HepG2 (cell line): ENCODE results near the gene ZNF211. TPM values are rescaled to one million over a fixed set of nuclear protein-coding genes. Genes with fewer than 3 reads are reported as not detected.

Experiments used
- AGO2 ChIP-seq: fragments of 200-400 bp; formaldehyde crosslinking; optimal IDR thresholded peaks from 2 replicates; pipeline ENCODE3; 2017; ENCODE audit warnings: mild to moderate bottlenecking, low read depth, low read length, moderate library complexity
- ARHGAP35 ChIP-seq: sonication (generic); formaldehyde crosslinking; IDR thresholded peaks from 2 replicates; pipeline ENCODE4 v1.9.0; 2022; ENCODE audit warnings: mild to moderate bottlenecking, inconsistent platforms, moderate library complexity, missing genetic modification reagents, borderline replicate concordance
- ELF3 ChIP-seq: IDR thresholded peaks from 2 replicates; pipeline ENCODE4 v1.6.1; 2016; ENCODE audit warnings: missing genetic modification reagents, missing compliant biosample characterization
- EZH2 ChIP-seq: conservative IDR thresholded peaks from 2 replicates; pipeline ENCODE4 v1.6.1; 2012; ENCODE audit warnings: mild to moderate bottlenecking, low read depth, low read length, moderate library complexity
- GABPA ChIP-seq, 2 experiments: IDR thresholded peaks; 2 replicates each; pipeline ENCODE4 v1.6.1; 2011 to 2016; ENCODE audit warnings: low read depth in 2 of 2, low read length in 1 of 2, missing biosample characterization in 1 of 2, missing genetic modification characterization in 1 of 2
- HOXA9 ChIP-seq: sonication (generic); formaldehyde crosslinking; IDR thresholded peaks from 2 replicates; pipeline ENCODE4 v1.8.1; 2022; ENCODE audit warnings: missing genetic modification reagents, mild to moderate bottlenecking, moderate library complexity, borderline replicate concordance
- KDM2A ChIP-seq: sonication (generic); formaldehyde crosslinking; IDR thresholded peaks from 2 replicates; pipeline ENCODE4 v1.4.0; 2020; ENCODE audit warnings: low read depth, missing genetic modification reagents, borderline replicate concordance
- SNAPC2 ChIP-seq: sonication (generic); formaldehyde crosslinking; IDR thresholded peaks from 2 replicates; pipeline ENCODE4 v1.8.1; 2022; ENCODE audit warnings: mild to moderate bottlenecking, missing genetic modification reagents
- STAT6 ChIP-seq: sonication (generic); formaldehyde crosslinking; IDR thresholded peaks from 2 replicates; pipeline ENCODE4 v1.4.0; 2020; ENCODE audit warnings: missing genetic modification reagents, mild to moderate bottlenecking, borderline replicate concordance
- USF2 ChIP-seq, 2 experiments: sonication (generic) in 1 of 2; formaldehyde crosslinking in 1 of 2; IDR thresholded peaks; 2 replicates each; pipeline versions ENCODE4 v1.5.1 to v1.6.1; 2011 to 2020; ENCODE audit warnings: borderline replicate concordance in 1 of 2, low read depth in 1 of 2, low read length in 1 of 2, mild to moderate bottlenecking in 1 of 2, missing genetic modification reagents in 1 of 2, moderate library complexity in 1 of 2
- ZNF263 ChIP-seq: sonication (generic); formaldehyde crosslinking; IDR thresholded peaks from 2 replicates; pipeline ENCODE4 v1.4.0; 2020; ENCODE audit warnings: missing genetic modification reagents
- ZSCAN22 ChIP-seq: sonication (generic); formaldehyde crosslinking; IDR thresholded peaks from 2 replicates; pipeline ENCODE4 v1.4.0; 2020; ENCODE audit warnings: mild to moderate bottlenecking, missing genetic modification reagents
- polyA plus RNA-seq, 8 experiments: library from polyadenylated mRNA; depleted of rRNA in 3 of 8; stranded (reverse) in 7 of 8; unstranded in 1 of 8; fragments of >200 nt; fragmentation: Illumina TruSeq in 4 of 8; extraction: Trizol in 4 of 8; gene quantifications; 2 replicates each; pipeline versions ENCODE4 v1.2.1 to v1.2.3, GENCODE V29; 2011 to 2016; ENCODE audit warnings: low read depth in 4 of 8, missing spikeins in 1 of 8, mixed read lengths in 1 of 8; ENCODE audit not compliant: insufficient read depth in 1 of 8
- total RNA-seq, 5 experiments: library from RNA; depleted of rRNA; stranded (reverse); fragments of >200 nt; fragmentation: Illumina TruSeq; extraction: Trizol; gene quantifications; 2 replicates each; pipeline ENCODE4 v1.2.3, GENCODE V29; 2016; ENCODE audit warnings: low read depth in 1 of 5
- TF ChIP-seq, protein P1 (sequence below): sonication (generic); formaldehyde crosslinking; conservative IDR thresholded peaks from 2 replicates; pipeline ENCODE4 v1.8.0; 2022; ENCODE audit warnings: mild to moderate bottlenecking, moderate library complexity, missing genetic modification reagents
- TF ChIP-seq, protein P2 (sequence below): sonication (generic); formaldehyde crosslinking; IDR thresholded peaks from 2 replicates; pipeline ENCODE4 v1.8.0; 2022; ENCODE audit warnings: mild to moderate bottlenecking, missing genetic modification reagents, borderline replicate concordance
- TF ChIP-seq, protein P3 (sequence below): sonication (generic); formaldehyde crosslinking; IDR thresholded peaks from 2 replicates; pipeline ENCODE4 v1.4.0; 2020; ENCODE audit warnings: missing genetic modification reagents
- TF ChIP-seq, protein P4 (sequence below): sonication (generic); formaldehyde crosslinking; IDR thresholded peaks from 2 replicates; pipeline ENCODE4 v1.5.0; 2020; ENCODE audit warnings: missing genetic modification reagents

ZNF211 gene
- total and polyA plus RNA-seq, 2 of the 13 experiments (the other 11 are each of a cell fraction or from before 2014, with no cell fraction given), result 9.9 to 11.2 TPM

DNA sequence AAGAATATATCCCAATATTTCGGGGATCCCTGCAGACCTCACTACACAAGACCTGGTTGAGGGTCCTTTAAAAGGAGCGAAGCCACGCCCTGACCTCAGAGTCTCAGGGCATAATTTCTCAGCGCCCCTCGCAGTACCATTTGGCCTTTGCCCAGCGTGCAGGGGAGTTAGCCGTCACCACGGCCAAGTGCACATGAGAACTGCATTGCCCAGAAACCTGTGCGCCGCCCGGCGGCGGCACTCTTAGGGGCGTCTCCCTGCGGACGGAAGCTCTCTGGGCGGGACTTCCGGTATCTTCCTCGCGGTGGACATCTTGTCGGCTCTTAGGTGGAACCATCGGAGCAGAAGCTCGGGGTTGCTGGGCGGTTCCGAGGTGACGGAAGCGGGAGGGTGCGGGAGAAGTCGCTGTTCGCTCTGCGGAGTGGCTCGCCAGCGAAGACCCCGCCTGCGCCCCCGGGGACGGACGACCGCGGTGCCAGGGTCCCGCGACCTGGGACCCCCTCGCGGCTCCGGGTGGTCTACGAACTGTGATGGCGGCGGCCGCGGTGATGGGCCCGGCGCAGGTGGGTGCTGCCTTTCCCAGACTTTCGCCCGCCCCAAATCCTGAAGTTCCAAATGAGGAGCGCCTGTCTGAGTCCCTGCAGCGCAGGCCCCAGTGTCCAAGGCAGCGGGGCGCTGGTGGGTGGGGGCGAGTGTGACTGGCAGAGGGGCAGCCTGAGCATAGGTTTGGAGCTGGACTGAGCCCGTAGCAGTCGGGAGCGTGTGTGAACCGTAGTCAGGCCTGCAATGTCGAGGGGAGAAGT, 18.8 kb upstream of the ZNF211 start, which contains the start of gene ZNF134 (continued):
- TF ChIP-seq, protein P1, sequence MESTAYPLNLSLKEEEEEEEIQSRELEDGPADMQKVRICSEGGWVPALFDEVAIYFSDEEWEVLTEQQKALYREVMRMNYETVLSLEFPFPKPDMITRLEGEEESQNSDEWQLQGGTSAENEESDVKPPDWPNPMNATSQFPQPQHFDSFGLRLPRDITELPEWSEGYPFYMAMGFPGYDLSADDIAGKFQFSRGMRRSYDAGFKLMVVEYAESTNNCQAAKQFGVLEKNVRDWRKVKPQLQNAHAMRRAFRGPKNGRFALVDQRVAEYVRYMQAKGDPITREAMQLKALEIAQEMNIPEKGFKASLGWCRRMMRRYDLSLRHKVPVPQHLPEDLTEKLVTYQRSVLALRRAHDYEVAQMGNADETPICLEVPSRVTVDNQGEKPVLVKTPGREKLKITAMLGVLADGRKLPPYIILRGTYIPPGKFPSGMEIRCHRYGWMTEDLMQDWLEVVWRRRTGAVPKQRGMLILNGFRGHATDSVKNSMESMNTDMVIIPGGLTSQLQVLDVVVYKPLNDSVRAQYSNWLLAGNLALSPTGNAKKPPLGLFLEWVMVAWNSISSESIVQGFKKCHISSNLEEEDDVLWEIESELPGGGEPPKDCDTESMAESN (CRISPR knock-in tag), result peak; percentile 67; the same call in 1 of the 2 replicates
- TF ChIP-seq, protein P2, sequence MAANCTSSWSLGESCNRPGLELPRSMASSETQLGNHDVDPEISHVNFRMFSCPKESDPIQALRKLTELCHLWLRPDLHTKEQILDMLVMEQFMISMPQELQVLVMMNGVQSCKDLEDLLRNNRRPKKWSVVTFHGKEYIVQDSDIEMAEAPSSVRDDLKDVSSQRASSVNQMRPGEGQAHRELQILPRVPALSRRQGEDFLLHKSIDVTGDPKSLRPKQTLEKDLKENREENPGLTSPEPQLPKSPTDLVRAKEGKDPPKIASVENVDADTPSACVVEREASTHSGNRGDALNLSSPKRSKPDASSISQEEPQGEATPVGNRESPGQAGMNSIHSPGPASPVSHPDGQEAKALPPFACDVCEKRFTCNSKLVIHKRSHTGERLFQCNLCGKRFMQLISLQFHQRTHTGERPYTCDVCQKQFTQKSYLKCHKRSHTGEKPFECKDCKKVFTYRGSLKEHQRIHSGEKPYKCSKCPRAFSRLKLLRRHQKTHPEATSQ, result 0 out of 2 replicates have a peak, but pooled peaks have one; percentile 28
- TF ChIP-seq STAT6, result peak; percentile 39; the same call in 1 of the 2 replicates
- no peak for TF ChIP-seq USF2 (IDR thresholded peaks at IDR 0.05; ENCODE audit: low read depth, low read length)
- TF ChIP-seq USF2 (CRISPR knock-in tag; IDR thresholded peaks at IDR 0.05; ENCODE audit: borderline replicate concordance), result no peak
- TF ChIP-seq EZH2, result no peak
- no peak for TF ChIP-seq SNAPC2 (CRISPR knock-in tag)
- TF ChIP-seq AGO2, result peak; percentile 92
- TF ChIP-seq, protein P3, sequence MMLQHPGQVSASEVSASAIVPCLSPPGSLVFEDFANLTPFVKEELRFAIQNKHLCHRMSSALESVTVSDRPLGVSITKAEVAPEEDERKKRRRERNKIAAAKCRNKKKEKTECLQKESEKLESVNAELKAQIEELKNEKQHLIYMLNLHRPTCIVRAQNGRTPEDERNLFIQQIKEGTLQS (CRISPR knock-in tag), result no peak
- no peak; the same call in 1 of the 2 replicates for TF ChIP-seq ELF3 (CRISPR knock-in tag)
- peak; percentile 56; the same call in 1 of the 2 replicates for TF ChIP-seq ZSCAN22 (CRISPR knock-in tag)
- peak; percentile 50; the same call in 1 of the 2 replicates for TF ChIP-seq ZNF263 (CRISPR knock-in tag)
- peak; percentile 64; the same call in 1 of the 2 replicates for TF ChIP-seq ARHGAP35 (CRISPR knock-in tag)
- no peak for TF ChIP-seq HOXA9 (CRISPR knock-in tag)
- peak; percentile 84; the same call in 1 of the 2 replicates for TF ChIP-seq KDM2A
- TF ChIP-seq, protein P4, sequence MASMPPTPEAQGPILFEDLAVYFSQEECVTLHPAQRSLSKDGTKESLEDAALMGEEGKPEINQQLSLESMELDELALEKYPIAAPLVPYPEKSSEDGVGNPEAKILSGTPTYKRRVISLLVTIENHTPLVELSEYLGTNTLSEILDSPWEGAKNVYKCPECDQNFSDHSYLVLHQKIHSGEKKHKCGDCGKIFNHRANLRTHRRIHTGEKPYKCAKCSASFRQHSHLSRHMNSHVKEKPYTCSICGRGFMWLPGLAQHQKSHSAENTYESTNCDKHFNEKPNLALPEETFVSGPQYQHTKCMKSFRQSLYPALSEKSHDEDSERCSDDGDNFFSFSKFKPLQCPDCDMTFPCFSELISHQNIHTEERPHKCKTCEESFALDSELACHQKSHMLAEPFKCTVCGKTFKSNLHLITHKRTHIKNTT (CRISPR knock-in tag), result no peak
- peak; percentile 94 for TF ChIP-seq GABPA (IDR thresholded peaks at IDR 0.05; ENCODE audit: low read depth, low read length)
- peak; percentile 98 for TF ChIP-seq GABPA (CRISPR knock-in tag; IDR thresholded peaks at IDR 0.05; ENCODE audit: low read depth)
